WERI-Rb-1 (cell line): Measurements from ENCODE around the gene RGL2.

Experiments used
- DNase-seq: peaks from one replicate; pipeline ENCODE4 v3.0.0-alpha.2; 2020
- H3K27ac ChIP-seq: fragments of 250-450 bp; sonication (Bioruptor Pico); 2 replicates; pipeline ENCODE4 v1.5.1; 2020; ENCODE audit warnings: mild to moderate bottlenecking, moderate library complexity
- H3K27me3 ChIP-seq: fragments of 250-450 bp; sonication (Bioruptor Pico); 2 replicates; pipeline ENCODE4 v1.5.1; 2021; ENCODE audit warnings: mild to moderate bottlenecking, low read depth, moderate library complexity; ENCODE audit not compliant: insufficient read depth, severe bottlenecking
- H3K36me3 ChIP-seq: fragments of 250-450 bp; sonication (Bioruptor Pico); 2 replicates; pipeline ENCODE4 v1.5.1; 2020; ENCODE audit warnings: mild to moderate bottlenecking, moderate library complexity
- H3K4me3 ChIP-seq: 2 replicates; pipeline ENCODE4 v1.5.1; 2011; ENCODE audit warnings: low read depth, mild to moderate bottlenecking, control low read depth, low read length
- H3K9me3 ChIP-seq: fragments of 250-450 bp; sonication (Bioruptor Pico); 2 replicates; pipeline ENCODE4 v1.5.1; 2021; ENCODE audit warnings: mild to moderate bottlenecking, moderate library complexity; ENCODE audit not compliant: severe bottlenecking
- CTCF ChIP-seq: IDR thresholded peaks from 2 replicates; pipeline ENCODE4 v1.5.1; 2011; ENCODE audit warnings: low read depth, mild to moderate bottlenecking, control low read depth, inconsistent platforms, low read length

Gene RGL2

GRCh38 chr6:33312361-33313104 lies 13.8 kb upstream of the RGL2 start:
- H3K9me3 ChIP-seq, result no peaks in the 10 kb centered on the region
- H3K27ac ChIP-seq, result no peak overlapping the region
- TF ChIP-seq CTCF, result peak; percentile 32; the same call in 1 of the 2 replicates
- H3K36me3 ChIP-seq, result peaks cover 7% of the 10 kb centered on the region; the same call in 1 of the 2 replicates
- DNase-seq, result peak; percentile 89
- H3K4me3 ChIP-seq, result peak overlapping the region; percentile 56
- H3K27me3 ChIP-seq, result no peaks in the 10 kb centered on the region

GRCh38 chr6:33306356-33306755 lies 7.6 kb upstream of the RGL2 start:
- H3K9me3 ChIP-seq, result no peaks in the 10 kb centered on the region
- no peak overlapping the region for H3K27ac ChIP-seq
- TF ChIP-seq CTCF, result no peak
- H3K36me3 ChIP-seq, result no peaks in the 10 kb centered on the region
- no peaks in the 10 kb centered on the region for H3K27me3 ChIP-seq
- DNase-seq, result no peak
- no peak overlapping the region for H3K4me3 ChIP-seq

GRCh38 chr6:33305052-33305451 lies 6.3 kb upstream of the RGL2 start:
- no peaks in the 10 kb centered on the region for H3K36me3 ChIP-seq
- no peaks in the 10 kb centered on the region for H3K27me3 ChIP-seq
- TF ChIP-seq CTCF, result no peak
- H3K4me3 ChIP-seq, result no peak overlapping the region
- no peaks in the 10 kb centered on the region for H3K9me3 ChIP-seq
- H3K27ac ChIP-seq, result no peak overlapping the region
- DNase-seq, result no peak

GRCh38 chr6:33304216-33304615 lies 5.5 kb upstream of the RGL2 start:
- Histone ChIP-seq H3K9me3 (no peaks in the 10 kb centered on the region), H3K27me3 (no peaks in the 10 kb centered on the region), H3K27ac (no peak overlapping the region), H3K4me3 (no peak overlapping the region), H3K36me3 (no peaks in the 10 kb centered on the region)
- TF ChIP-seq CTCF, result no peak
- no peak for DNase-seq

GRCh38 chr6:33301877-33302276 lies 3.1 kb upstream of the RGL2 start:
- no peak overlapping the region for H3K4me3 ChIP-seq
- no peaks in the 10 kb centered on the region; the same call in 1 of the 2 replicates for H3K36me3 ChIP-seq
- no peaks in the 10 kb centered on the region for H3K9me3 ChIP-seq
- no peaks in the 10 kb centered on the region for H3K27me3 ChIP-seq
- DNase-seq, result no peak
- TF ChIP-seq CTCF, result no peak
- no peak overlapping the region for H3K27ac ChIP-seq
